Thyroid gland (tissue), 4 donors: Measurements from ENCODE around the gene PCLAF.

ENCODE experiments used
- POLR2A ChIP-seq, 2 donors: fragments of 450-650 bp; IDR thresholded peaks; one replicate each; pipeline ENCODE4 v1.6.1; 2017; ENCODE audit warnings: antibody characterized with exemption in 2 of 2, mild to moderate bottlenecking in 2 of 2, moderate library complexity in 1 of 2
- TF ChIP-seq, protein P1 (sequence below), 6 experiments: fragments of 200-600 bp in 3 of 6; fragments of 450-650 bp in 3 of 6; sonication (generic) in 3 of 6; IDR thresholded peaks; one replicate each; pipeline ENCODE4 v1.5.1; 2016 to 2019; ENCODE audit warnings: antibody characterized with exemption in 6 of 6, mild to moderate bottlenecking in 2 of 6, inconsistent platforms in 1 of 6, moderate library complexity in 1 of 6

DNA sequence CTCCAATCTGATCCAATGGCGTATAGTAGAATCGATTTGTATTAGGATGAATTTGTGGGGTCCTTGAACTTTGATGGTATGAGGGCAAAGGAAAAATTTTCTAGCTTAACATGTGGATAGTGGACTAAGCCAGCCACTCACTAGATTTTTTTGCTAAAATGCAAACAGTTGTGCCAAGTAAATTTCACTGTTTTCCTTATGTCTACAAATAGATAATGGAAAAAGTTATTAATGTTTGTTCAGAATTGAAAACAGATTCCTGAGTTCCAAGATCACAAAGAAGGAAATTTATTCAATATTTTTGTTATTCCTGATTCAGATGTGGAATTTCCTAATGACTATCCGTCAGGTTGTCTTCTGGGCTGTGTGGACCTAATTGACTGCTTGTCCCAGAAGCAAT lies 44.0 kb upstream of the PCLAF start:
- no peak for TF ChIP-seq POLR2A (IDR thresholded peaks at IDR 0.05)
- TF ChIP-seq, protein P1, sequence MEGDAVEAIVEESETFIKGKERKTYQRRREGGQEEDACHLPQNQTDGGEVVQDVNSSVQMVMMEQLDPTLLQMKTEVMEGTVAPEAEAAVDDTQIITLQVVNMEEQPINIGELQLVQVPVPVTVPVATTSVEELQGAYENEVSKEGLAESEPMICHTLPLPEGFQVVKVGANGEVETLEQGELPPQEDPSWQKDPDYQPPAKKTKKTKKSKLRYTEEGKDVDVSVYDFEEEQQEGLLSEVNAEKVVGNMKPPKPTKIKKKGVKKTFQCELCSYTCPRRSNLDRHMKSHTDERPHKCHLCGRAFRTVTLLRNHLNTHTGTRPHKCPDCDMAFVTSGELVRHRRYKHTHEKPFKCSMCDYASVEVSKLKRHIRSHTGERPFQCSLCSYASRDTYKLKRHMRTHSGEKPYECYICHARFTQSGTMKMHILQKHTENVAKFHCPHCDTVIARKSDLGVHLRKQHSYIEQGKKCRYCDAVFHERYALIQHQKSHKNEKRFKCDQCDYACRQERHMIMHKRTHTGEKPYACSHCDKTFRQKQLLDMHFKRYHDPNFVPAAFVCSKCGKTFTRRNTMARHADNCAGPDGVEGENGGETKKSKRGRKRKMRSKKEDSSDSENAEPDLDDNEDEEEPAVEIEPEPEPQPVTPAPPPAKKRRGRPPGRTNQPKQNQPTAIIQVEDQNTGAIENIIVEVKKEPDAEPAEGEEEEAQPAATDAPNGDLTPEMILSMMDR (IDR thresholded peaks at IDR 0.05), result no peak
